Loucy (cell line): Measurements from ENCODE around the gene SYPL1.

Experiments
- CTCF ChIP-seq: fragments of 200-600 bp; sonication (generic); conservative IDR thresholded peaks from 2 replicates; pipeline ENCODE4 v1.5.1; 2014; ENCODE audit warnings: mild to moderate bottlenecking, antibody characterized with exemption, low read length
- EZH2phosphoT487 ChIP-seq: fragments of 200-600 bp; IDR thresholded peaks from 2 replicates; pipeline ENCODE4 v1.6.1; 2018; ENCODE audit warnings: antibody characterized with exemption, mild to moderate bottlenecking, moderate library complexity, borderline replicate concordance

GRCh38 chr7:106092204-106092603 lies 19.9 kb downstream of the SYPL1 start:
- TF ChIP-seq CTCF: no peak
- no peak for TF ChIP-seq EZH2phosphoT487
